GM23248 (cell line): ENCODE results near the gene MYADML2. TPM values are rescaled to one million over a fixed set of nuclear protein-coding genes. Genes with fewer than 3 reads are reported as not detected.
A peak's percentile ranks its signal among the peaks of the same experiment; 100 is the strongest.

Source experiments
- DNase-seq: peaks from one replicate; pipeline ENCODE4 v3.0.0-alpha.2; 2015
- H2AFZ ChIP-seq: fragments of 200-600 bp; sonication (generic); 2 replicates; pipeline ENCODE4 v1.6.1; 2016; ENCODE audit warnings: antibody characterized with exemption
- H3F3A ChIP-seq: fragments of 200-600 bp; sonication (generic); 2 replicates; pipeline ENCODE4 v1.6.1; 2016; ENCODE audit warnings: mild to moderate bottlenecking, antibody characterized with exemption, mixed run types; ENCODE audit not compliant: insufficient read depth
- H3K27ac ChIP-seq: fragments of 200-600 bp; sonication (generic); 2 replicates; pipeline ENCODE4 v1.5.1; 2016; ENCODE audit warnings: mild to moderate bottlenecking
- H3K27me3 ChIP-seq: fragments of 200-600 bp; sonication (generic); replicated peaks from 2 replicates; pipeline ENCODE4 v1.6.1; 2016; ENCODE audit warnings: mild to moderate bottlenecking; ENCODE audit not compliant: insufficient read depth
- H3K36me3 ChIP-seq: fragments of 200-600 bp; sonication (generic); 2 replicates; pipeline ENCODE4 v1.6.1; 2016; ENCODE audit warnings: low read depth, mild to moderate bottlenecking
- H3K4me1 ChIP-seq: fragments of 200-600 bp; sonication (generic); 2 replicates; pipeline ENCODE4 v1.6.1; 2016; ENCODE audit warnings: mild to moderate bottlenecking; ENCODE audit not compliant: insufficient read depth
- H3K4me2 ChIP-seq: fragments of 200-600 bp; sonication (generic); one replicate; pipeline ENCODE4 v1.6.1; 2016; ENCODE audit warnings: mild to moderate bottlenecking; ENCODE audit not compliant: unreplicated experiment
- H3K4me3 ChIP-seq: fragments of 200-600 bp; sonication (generic); 2 replicates; pipeline ENCODE4 v1.5.1; 2016; ENCODE audit warnings: mild to moderate bottlenecking
- H3K79me2 ChIP-seq: fragments of 200-600 bp; sonication (generic); 2 replicates; pipeline ENCODE4 v1.6.1; 2016; ENCODE audit warnings: mild to moderate bottlenecking; ENCODE audit not compliant: insufficient read depth
- H3K9ac ChIP-seq: fragments of 200-600 bp; sonication (generic); 2 replicates; pipeline ENCODE4 v1.6.1; 2016; ENCODE audit warnings: mild to moderate bottlenecking
- H3K9me2 ChIP-seq: fragments of 200-600 bp; sonication (generic); 2 replicates; pipeline ENCODE4 v1.6.1; 2016; ENCODE audit warnings: mixed run types, mild to moderate bottlenecking, moderate library complexity; ENCODE audit not compliant: insufficient read depth
- H3K9me3 ChIP-seq: fragments of 200-600 bp; sonication (generic); one replicate; pipeline ENCODE4 v1.6.1; 2017; ENCODE audit warnings: low read depth
- H4K20me1 ChIP-seq: fragments of 200-600 bp; sonication (generic); 2 replicates; pipeline ENCODE4 v1.6.0; 2016; ENCODE audit not compliant: insufficient read depth
- EZH2 ChIP-seq: fragments of 200-600 bp; sonication (generic); IDR thresholded peaks from 2 replicates; pipeline ENCODE4 v1.6.1; 2018; ENCODE audit warnings: antibody characterized with exemption, mild to moderate bottlenecking; ENCODE audit not compliant: insufficient read depth, poor library complexity, severe bottlenecking
- EZH2phosphoT487 ChIP-seq: fragments of 200-600 bp; sonication (generic); IDR thresholded peaks from 2 replicates; pipeline ENCODE4 v1.6.1; 2018; ENCODE audit warnings: antibody characterized with exemption, moderate library complexity, mild to moderate bottlenecking, low read depth; ENCODE audit not compliant: insufficient read depth
- WGBS, 2 experiments: methylation state at CpG; one replicate each; pipeline ENCODE4 v1.1.6; 2015 to 2017; ENCODE audit warnings: low lambda C conversion rate in 2 of 2, low coverage in 1 of 2; ENCODE audit errors: missing lambda C conversion rate in 2 of 2; 5-methylcytosine and 5-hydroxymethylcytosine counted together
- in situ Hi-C: fragments of 300-500 bp; cut with MboI; formaldehyde crosslinking; loops from 2 replicates; pipeline ENCODE4 v1.15.0; 2020
- polyA plus RNA-seq: library from polyadenylated mRNA; unstranded; fragments of >200 nt; fragmentation: Nextera tagmentation; extraction: Ambion mirVana; gene quantifications from 2 replicates; pipeline ENCODE4 v1.2.1, GENCODE V29; 2016
- total RNA-seq: library from RNA; depleted of rRNA; stranded (reverse); fragments of >200 nt; shearing (Covaris generic); gene quantifications from 2 replicates; pipeline ENCODE4 v1.2.3, GENCODE V29; 2014

MYADML2 gene
- total and polyA plus RNA-seq, 2 experiments from 2014 or later, result not detected

DNA sequence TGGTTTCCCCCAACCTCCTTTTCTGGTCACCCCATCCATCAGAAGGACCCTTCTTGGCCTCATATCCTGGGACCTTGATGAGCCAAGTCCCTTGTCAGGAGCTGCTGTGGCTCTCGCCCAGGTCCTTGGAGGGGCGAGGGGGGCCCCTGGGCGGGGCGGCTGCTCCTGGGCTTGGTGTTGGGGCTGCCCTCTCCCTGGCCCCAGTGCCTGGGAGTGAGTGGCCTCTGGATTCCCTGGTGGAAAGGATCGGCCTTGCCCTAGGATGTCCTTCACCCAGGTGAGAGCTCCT, 20.2 kb upstream of the MYADML2 start:
- Histone ChIP-seq H2AFZ (no peak overlapping the region), H3K4me3 (no peak overlapping the region), H3K9ac (no peak overlapping the region), H3K27ac (no peak overlapping the region), H3K4me2 (no peak overlapping the region), H4K20me1 (no peaks in the 10 kb centered on the region), H3K9me3 (no peaks in the 10 kb centered on the region), H3K36me3 (no peaks in the 10 kb centered on the region), H3K4me1 (peaks cover 17% of the 10 kb centered on the region; the same call in 1 of the 2 replicates), H3K9me2 (no peaks in the 10 kb centered on the region), H3K27me3 (no peaks in the 10 kb centered on the region), H3F3A (peaks cover 13% of the 10 kb centered on the region), H3K79me2 (no peaks in the 10 kb centered on the region)
- 25 to 48% methylated on average over 4 to 5 of the region's 5 CpGs for WGBS, 2 experiments
- no peak for DNase-seq
- no peak for TF ChIP-seq EZH2
- TF ChIP-seq EZH2phosphoT487, result no peak
- in situ Hi-C loops, result no loop called here

DNA sequence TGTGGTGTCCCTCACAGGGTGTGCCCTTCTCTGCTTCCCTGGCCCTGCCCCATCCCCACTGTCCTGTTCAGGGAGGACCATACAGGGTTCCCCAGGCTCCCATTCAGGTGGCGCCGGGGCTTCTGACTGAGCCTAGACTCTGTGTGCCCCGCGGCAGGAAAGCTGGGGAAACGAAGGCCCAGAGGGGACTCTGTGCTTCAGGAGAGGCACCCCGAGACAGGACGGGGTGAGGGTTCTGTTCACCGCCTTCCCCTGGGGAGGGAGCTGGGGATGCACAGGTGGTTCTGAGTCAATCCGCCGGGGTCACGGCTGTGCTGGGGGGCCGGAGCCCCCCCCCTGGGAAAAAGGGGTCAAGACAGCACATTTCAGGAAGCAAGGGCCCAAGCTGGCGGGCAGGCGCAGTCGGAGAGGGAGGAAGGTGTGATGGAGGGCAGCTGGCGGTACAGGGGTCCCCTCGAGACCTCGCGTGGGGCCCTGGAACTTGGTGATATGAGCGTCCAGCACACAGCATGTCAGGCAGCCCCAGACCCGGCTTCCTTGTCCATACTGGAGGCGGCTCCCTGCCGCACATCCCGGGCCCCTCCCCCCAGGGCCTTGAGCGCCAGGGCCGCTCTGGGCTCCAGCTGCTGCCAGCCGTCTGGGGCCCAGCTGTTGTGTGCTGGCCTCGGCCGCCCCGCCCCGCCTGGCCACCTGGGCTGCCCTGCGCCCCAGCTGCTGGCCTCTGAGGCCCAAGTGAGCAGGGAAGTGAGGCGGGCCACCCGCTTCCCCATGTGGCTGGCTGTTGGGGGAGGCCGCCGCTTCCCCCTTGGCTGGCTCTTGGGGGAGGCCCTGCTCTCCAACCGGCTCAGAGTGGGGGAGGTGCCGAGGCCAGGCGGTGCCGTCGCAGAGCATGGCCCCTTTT, 19.6 kb upstream of the MYADML2 start:
- 62 to 63% methylated on average over 35 to 37 of the region's 41 CpGs for WGBS, 2 experiments
- TF ChIP-seq EZH2 (no peak), EZH2phosphoT487 (no peak)
- no peak for DNase-seq

DNA sequence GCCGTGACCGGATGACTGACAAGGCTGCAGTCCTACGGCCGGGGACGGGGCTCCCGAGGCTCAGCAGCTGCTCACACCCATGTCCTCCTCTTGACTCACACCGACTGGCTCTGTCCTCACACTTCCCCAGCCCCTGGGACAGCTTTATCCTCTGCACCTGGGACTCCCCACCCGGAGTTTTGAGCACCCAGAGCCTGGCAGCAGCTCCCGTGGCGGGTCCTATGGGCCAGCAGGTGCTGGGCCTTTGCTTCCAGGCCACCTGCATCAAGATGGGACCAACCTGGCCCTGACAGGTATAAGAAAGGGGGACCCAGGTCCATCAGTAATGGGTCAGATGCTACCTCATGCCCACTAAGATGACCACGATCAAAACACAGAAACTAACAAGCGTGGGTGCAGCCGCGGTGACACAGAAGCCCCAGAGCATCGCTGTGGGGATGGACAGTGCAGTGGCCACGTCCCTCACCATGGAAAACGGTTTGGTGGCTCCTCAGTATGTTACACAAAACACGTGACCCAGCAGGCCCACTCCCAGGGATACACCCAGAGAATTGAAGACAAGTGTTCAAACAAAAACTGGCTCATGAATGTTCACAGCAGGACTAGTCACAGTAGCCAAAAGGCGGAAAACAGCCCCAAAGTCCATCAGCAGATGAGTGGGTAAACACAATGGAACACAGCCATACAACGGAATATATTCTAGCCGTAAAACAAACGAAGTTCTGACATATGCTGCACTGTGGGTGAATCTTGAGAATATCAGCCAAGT, 17.2 kb upstream of the MYADML2 start:
- TF ChIP-seq EZH2 (no peak), EZH2phosphoT487 (no peak)

More for the DNA sequence above, 19.6 kb upstream of the MYADML2 start:
- Histone ChIP-seq H2AFZ (no peak overlapping the region), H4K20me1 (no peaks in the 10 kb centered on the region), H3K9ac (no peak overlapping the region), H3K9me2 (no peaks in the 10 kb centered on the region), H3K9me3 (no peaks in the 10 kb centered on the region), H3K4me3 (no peak overlapping the region), H3K79me2 (no peaks in the 10 kb centered on the region), H3K36me3 (no peaks in the 10 kb centered on the region), H3K4me2 (no peak overlapping the region), H3K4me1 (peaks cover 17% of the 10 kb centered on the region; the same call in 1 of the 2 replicates), H3F3A (peaks cover 13% of the 10 kb centered on the region), H3K27ac (no peak overlapping the region), H3K27me3 (no peaks in the 10 kb centered on the region)
- in situ Hi-C loops, result no loop called here

DNA sequence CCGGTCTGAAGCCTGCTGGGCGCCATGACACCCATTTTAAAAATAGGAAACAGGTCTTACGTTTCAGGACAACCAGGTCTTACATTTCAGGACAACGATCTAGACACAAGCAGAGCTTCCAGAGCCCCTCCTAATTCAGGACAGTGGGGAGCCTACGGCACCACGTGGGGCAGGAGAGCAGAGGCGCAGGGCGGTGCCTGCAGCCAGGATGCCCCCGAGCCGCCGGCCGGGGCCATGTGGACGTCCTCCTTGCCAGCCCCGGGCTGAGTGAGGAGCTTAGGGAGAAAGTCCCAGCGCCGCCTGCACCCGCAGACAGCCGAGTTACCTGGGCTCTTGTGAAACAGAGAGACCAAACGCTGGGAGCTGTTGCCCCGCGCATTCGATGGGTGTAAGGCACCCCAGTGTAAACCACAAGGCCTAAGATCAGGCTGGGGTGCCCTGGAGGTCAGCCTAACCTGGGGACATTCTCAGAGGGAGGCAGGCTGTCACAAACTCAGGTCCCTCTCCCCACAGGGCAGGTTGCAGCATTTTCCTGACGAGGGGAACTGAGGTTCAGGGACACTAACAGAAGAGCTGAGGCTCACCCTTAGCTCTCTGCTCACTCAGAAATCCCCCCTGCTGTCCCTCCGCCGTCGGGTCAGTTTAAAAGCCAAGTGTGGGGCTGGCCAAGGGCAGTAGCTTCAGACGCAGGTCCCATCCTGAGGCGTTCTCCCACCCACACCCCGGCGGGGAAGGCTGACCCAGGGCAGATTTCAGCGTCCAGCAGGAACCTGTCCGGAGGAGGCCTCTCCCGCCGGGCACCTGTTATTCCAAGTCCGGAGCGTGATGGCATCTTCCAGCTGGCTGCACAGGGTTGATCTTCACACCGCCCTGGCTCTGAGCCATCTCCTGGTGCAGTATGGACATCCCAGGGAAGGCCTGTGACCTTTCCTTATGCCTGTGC, 15.7 kb upstream of the MYADML2 start:
- Histone ChIP-seq H3K79me2 (no peaks in the 10 kb centered on the region), H3K4me2 (no peak overlapping the region), H3K27me3 (peaks cover 20% of the 10 kb centered on the region), H4K20me1 (no peaks in the 10 kb centered on the region), H3F3A (peaks cover 13% of the 10 kb centered on the region), H3K4me1 (peaks cover 13% of the 10 kb centered on the region; the same call in 1 of the 2 replicates), H3K9me3 (no peaks in the 10 kb centered on the region), H3K36me3 (no peaks in the 10 kb centered on the region), H3K27ac (no peak overlapping the region), H3K9me2 (no peaks in the 10 kb centered on the region), H3K9ac (no peak overlapping the region), H3K4me3 (no peak overlapping the region), H2AFZ (no peak overlapping the region)
- no peak for TF ChIP-seq EZH2phosphoT487
- no peak for TF ChIP-seq EZH2
- no peak for DNase-seq
- 84 to 88% methylated on average over 35 to 36 of the region's 37 CpGs for WGBS, 2 experiments
- in situ Hi-C loops, result no loop called here

More for the DNA sequence above, 17.2 kb upstream of the MYADML2 start:
- Histone ChIP-seq H3F3A (peaks cover 13% of the 10 kb centered on the region), H3K9me2 (no peaks in the 10 kb centered on the region), H3K27ac (peak overlapping the region; percentile 59), H3K27me3 (peaks cover 9% of the 10 kb centered on the region), H3K4me1 (peaks cover 17% of the 10 kb centered on the region; the same call in 1 of the 2 replicates), H4K20me1 (no peaks in the 10 kb centered on the region), H3K4me3 (no peak overlapping the region), H2AFZ (no peak overlapping the region), H3K79me2 (no peaks in the 10 kb centered on the region), H3K36me3 (no peaks in the 10 kb centered on the region), H3K4me2 (no peak overlapping the region), H3K9ac (no peak overlapping the region), H3K9me3 (no peaks in the 10 kb centered on the region)
- WGBS, 2 experiments, result 58 to 63% methylated on average over 22 of the region's 22 CpGs
- no peak for DNase-seq
- in situ Hi-C loops, result no loop called here
